ENCODE results near the gene PLXNA1.

Gene PLXNA1

GRCh38 chr3:126957776-126958637 lies 24.9 kb upstream of the PLXNA1 start:
- Histone ChIP-seq H3K27me3 (ENCODE audit: insufficient read depth, low read length, poor library complexity, severe bottlenecking) (no peaks in the 10 kb centered on the region), H3K4me3 (ENCODE audit: low read length, poor library complexity, severe bottlenecking) (no peak overlapping the region), H4K20me1 (ENCODE audit: insufficient read depth, low read length, poor library complexity, severe bottlenecking) (no peaks in the 10 kb centered on the region), H3K9ac (ENCODE audit: low read depth, low read length, poor library complexity, severe bottlenecking) (no peak overlapping the region), H3K9me3 (ENCODE audit: insufficient read depth, low read depth, low read length) (no peaks in the 10 kb centered on the region), H3K36me3 (ENCODE audit: insufficient read depth, low read length) (no peaks in the 10 kb centered on the region), H3K4me1 (ENCODE audit: insufficient read depth, low read length, poor library complexity, severe bottlenecking) (no peaks in the 10 kb centered on the region), H3F3A (ENCODE audit: low read depth) (no peaks in the 10 kb centered on the region), H2AFZ (ENCODE audit: low read length) (no peak overlapping the region), H3K79me2 (ENCODE audit: insufficient read depth, low read length) (no peaks in the 10 kb centered on the region), H3K4me2 (ENCODE audit: low read depth, low read length, poor library complexity, severe bottlenecking) (no peak overlapping the region), H3K9me2 (replicated peaks; ENCODE audit: low read depth, low read length) (no peaks in the 10 kb centered on the region)
- no peak for TF ChIP-seq CTCF (conservative IDR thresholded peaks at IDR 0.05; ENCODE audit: low read length)
- no peak for TF ChIP-seq EZH2phosphoT487 (IDR thresholded peaks at IDR 0.05; ENCODE audit: borderline replicate concordance)

DNA sequence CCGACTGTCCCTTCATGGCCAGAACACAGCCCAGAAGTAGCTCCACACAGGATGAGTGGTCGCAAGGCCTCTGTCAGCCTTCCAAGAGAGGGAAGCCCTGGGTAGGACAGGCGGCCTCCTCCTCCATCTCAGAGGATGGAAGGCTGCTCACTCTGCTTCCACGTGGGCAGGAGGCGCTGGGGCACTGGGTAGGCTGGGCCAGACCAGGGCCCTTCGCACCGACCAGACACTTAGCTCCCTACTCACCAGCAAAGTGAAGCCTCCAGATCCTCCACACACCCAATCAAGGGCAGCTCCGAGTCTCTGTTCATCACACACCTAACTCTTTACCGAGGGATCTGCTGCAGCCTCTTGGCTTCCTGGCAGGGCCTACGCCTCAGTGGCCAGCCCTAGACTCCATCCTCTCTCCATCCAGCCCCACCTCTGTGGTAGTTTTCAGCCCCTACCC lies 24.3 kb upstream of the PLXNA1 start:
- Histone ChIP-seq H3K9me3 (ENCODE audit: insufficient read depth, low read depth, low read length) (no peaks in the 10 kb centered on the region), H3K9me2 (replicated peaks; ENCODE audit: low read depth, low read length) (no peaks in the 10 kb centered on the region), H3K4me2 (ENCODE audit: low read depth, low read length, poor library complexity, severe bottlenecking) (no peak overlapping the region), H3K9ac (ENCODE audit: low read depth, low read length, poor library complexity, severe bottlenecking) (no peak overlapping the region), H3K36me3 (ENCODE audit: insufficient read depth, low read length) (no peaks in the 10 kb centered on the region), H2AFZ (ENCODE audit: low read length) (no peak overlapping the region), H4K20me1 (ENCODE audit: insufficient read depth, low read length, poor library complexity, severe bottlenecking) (no peaks in the 10 kb centered on the region), H3F3A (ENCODE audit: low read depth) (no peaks in the 10 kb centered on the region), H3K4me1 (ENCODE audit: insufficient read depth, low read length, poor library complexity, severe bottlenecking) (no peaks in the 10 kb centered on the region), H3K79me2 (ENCODE audit: insufficient read depth, low read length) (no peaks in the 10 kb centered on the region), H3K4me3 (ENCODE audit: low read length, poor library complexity, severe bottlenecking) (no peak overlapping the region), H3K27me3 (ENCODE audit: insufficient read depth, low read length, poor library complexity, severe bottlenecking) (no peaks in the 10 kb centered on the region)
- TF ChIP-seq EZH2phosphoT487 (IDR thresholded peaks at IDR 0.05; ENCODE audit: borderline replicate concordance) = no peak

- no peak overlapping the region for H3K4me2 ChIP-seq (ENCODE audit: low read depth, low read length, poor library complexity, severe bottlenecking)
- no peak overlapping the region for H3K9ac ChIP-seq (ENCODE audit: low read depth, low read length, poor library complexity, severe bottlenecking)
- no peaks in the 10 kb centered on the region for H3K79me2 ChIP-seq (ENCODE audit: insufficient read depth, low read length)
Observed at GRCh38 chr3:126959136-126959920, 23.6 kb upstream of the PLXNA1 start.

More at GRCh38 chr3:126959136-126959920, 23.6 kb upstream of the PLXNA1 start:
- Histone ChIP-seq H3K4me3 (ENCODE audit: low read length, poor library complexity, severe bottlenecking) (no peak overlapping the region), H3K4me1 (ENCODE audit: insufficient read depth, low read length, poor library complexity, severe bottlenecking) (no peaks in the 10 kb centered on the region), H3F3A (ENCODE audit: low read depth) (no peaks in the 10 kb centered on the region), H3K9me2 (replicated peaks; ENCODE audit: low read depth, low read length) (no peaks in the 10 kb centered on the region), H4K20me1 (ENCODE audit: insufficient read depth, low read length, poor library complexity, severe bottlenecking) (no peaks in the 10 kb centered on the region), H3K27me3 (ENCODE audit: insufficient read depth, low read length, poor library complexity, severe bottlenecking) (no peaks in the 10 kb centered on the region), H2AFZ (ENCODE audit: low read length) (no peak overlapping the region), H3K36me3 (ENCODE audit: insufficient read depth, low read length) (no peaks in the 10 kb centered on the region), H3K9me3 (ENCODE audit: insufficient read depth, low read depth, low read length) (no peaks in the 10 kb centered on the region)
- TF ChIP-seq CTCF (conservative IDR thresholded peaks at IDR 0.05; ENCODE audit: low read length) = no peak
- TF ChIP-seq EZH2phosphoT487 (IDR thresholded peaks at IDR 0.05; ENCODE audit: borderline replicate concordance) = no peak

All from Loucy (cell line).